ENCODE data around the gene HIF1AN. TPM values are rescaled to one million over a fixed set of nuclear protein-coding genes. Genes with fewer than 3 reads are reported as not detected.
A peak's percentile ranks its signal among the peaks of the same experiment; 100 is the strongest.

HIF1AN gene
- total RNA-seq, 1 experiment from 2014 or later: 49.9 TPM

DNA sequence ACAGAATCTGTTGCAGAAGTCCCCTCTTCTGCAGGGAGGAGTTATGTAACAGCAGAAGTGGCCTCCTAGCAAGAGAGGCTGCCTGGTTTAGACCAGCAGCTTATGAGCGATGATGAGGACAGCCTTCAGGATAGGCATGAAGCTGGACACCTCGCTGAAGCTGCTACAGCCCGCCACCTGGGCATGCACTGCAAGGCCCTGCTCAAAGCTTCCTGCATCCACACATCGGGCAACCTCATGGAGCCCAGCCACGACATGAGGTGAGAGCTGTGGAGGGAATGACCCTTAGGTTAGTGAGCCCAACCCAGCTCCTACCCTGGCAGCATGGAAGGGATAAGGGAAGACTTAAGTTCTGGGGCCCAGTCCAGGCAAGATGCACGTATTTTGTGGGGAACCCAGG lies 48.2 kb upstream of the HIF1AN start:
- ChIA-PET POLR2A (interaction anchor here (0.8 kb wide), 1 partner anchor 27 kb away, joined by 3 read pairs; no protein-coding TSS in a partner anchor), CTCF (interaction anchor here (0.6 to 10.2 kb wide), 6 partner anchors 19 to 154 kb away, joined by 3 to 134 read pairs (median 4); partner anchors contain the start of genes HIF1AN and SEC31B)
- H3K9me3 Mint-ChIP-seq: no peaks in the 10 kb centered on the region
- no peak for DNase-seq (ENCODE audit: low spot score)
- H3K4me1 Mint-ChIP-seq: peaks cover 43% of the 10 kb centered on the region
- ATAC-seq: no peak
- no peak overlapping the region for H3K4me3 Mint-ChIP-seq
- peaks cover 11% of the 10 kb centered on the region for H3K36me3 Mint-ChIP-seq
- peaks cover 100% of the 10 kb centered on the region for H3K27me3 Mint-ChIP-seq (ENCODE audit: low read depth)
- TF ChIP-seq ZNF121 (CRISPR knock-in tag; IDR thresholded peaks at IDR 0.05): peak; percentile 68; the same call in 1 of the 2 replicates
- TF ChIP-seq, protein P1, sequence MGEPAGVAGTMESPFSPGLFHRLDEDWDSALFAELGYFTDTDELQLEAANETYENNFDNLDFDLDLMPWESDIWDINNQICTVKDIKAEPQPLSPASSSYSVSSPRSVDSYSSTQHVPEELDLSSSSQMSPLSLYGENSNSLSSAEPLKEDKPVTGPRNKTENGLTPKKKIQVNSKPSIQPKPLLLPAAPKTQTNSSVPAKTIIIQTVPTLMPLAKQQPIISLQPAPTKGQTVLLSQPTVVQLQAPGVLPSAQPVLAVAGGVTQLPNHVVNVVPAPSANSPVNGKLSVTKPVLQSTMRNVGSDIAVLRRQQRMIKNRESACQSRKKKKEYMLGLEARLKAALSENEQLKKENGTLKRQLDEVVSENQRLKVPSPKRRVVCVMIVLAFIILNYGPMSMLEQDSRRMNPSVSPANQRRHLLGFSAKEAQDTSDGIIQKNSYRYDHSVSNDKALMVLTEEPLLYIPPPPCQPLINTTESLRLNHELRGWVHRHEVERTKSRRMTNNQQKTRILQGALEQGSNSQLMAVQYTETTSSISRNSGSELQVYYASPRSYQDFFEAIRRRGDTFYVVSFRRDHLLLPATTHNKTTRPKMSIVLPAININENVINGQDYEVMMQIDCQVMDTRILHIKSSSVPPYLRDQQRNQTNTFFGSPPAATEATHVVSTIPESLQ (CRISPR knock-in tag; IDR thresholded peaks at IDR 0.05): no peak
- H3K27ac Mint-ChIP-seq: no peak overlapping the region

DNA sequence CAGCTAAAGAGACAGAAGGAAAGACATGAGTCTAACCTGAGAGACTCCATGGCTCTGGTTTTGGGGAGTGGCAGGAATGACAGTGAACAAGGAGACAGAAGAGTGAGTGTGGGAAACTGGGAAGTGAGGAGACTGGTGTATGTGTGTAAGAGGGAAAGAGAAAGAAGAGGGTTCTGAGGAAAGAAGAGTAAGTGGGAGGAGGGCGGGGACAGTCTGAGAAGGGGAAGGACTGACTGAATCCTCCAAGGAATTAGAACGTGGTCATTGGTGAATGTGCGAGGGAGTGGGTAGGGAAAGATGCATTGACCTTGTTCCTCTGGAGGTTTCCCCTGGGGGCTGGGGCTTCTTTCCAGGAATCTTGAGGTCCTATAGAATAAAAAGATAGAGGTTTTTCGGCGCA lies 46.3 kb upstream of the HIF1AN start:
- no peak overlapping the region for H3K27ac Mint-ChIP-seq

DNA sequence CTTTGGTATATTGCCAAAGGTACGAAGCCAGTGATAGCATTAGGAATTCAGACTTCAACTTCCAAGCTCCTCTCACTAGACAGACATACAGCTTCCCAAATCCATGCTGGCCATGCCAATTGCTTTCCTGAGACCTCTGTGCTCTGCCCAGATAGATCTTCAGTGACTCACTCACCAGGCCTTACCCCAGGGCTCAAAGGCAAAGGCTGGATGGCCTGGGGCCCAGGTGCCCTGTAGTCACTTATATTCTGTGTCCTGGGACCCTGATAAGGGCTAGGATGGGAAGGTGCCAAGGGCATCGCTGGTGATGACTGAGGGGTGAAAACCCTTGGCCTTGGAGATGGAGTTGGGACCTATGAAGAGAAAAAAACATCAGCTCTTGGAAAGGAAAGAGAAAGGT lies 45.2 kb upstream of the HIF1AN start:
- Mint-ChIP-seq H3K4me3 (no peak overlapping the region), H3K9me3 (no peaks in the 10 kb centered on the region), H3K27me3 (ENCODE audit: low read depth) (peaks cover 100% of the 10 kb centered on the region), H3K27ac (no peak overlapping the region), H3K4me1 (peaks cover 16% of the 10 kb centered on the region), H3K36me3 (peaks cover 11% of the 10 kb centered on the region)
- ChIA-PET POLR2A (interaction anchor here (0.6 kb wide), 1 partner anchor 144 kb away, joined by 3 read pairs; the partner anchor contains the start of gene SCD), CTCF (interaction anchor here (1.5 kb wide), 1 partner anchor 28 kb away, joined by 5 read pairs; no protein-coding TSS in a partner anchor)
- DNase-seq (ENCODE audit: low spot score): no peak
- no peak for ATAC-seq
- no peak for TF ChIP-seq ZNF138 (CRISPR knock-in tag; conservative IDR thresholded peaks at IDR 0.05)
- no peak for TF ChIP-seq ETV6 (CRISPR knock-in tag; IDR thresholded peaks at IDR 0.05)
- TF ChIP-seq, protein P2, sequence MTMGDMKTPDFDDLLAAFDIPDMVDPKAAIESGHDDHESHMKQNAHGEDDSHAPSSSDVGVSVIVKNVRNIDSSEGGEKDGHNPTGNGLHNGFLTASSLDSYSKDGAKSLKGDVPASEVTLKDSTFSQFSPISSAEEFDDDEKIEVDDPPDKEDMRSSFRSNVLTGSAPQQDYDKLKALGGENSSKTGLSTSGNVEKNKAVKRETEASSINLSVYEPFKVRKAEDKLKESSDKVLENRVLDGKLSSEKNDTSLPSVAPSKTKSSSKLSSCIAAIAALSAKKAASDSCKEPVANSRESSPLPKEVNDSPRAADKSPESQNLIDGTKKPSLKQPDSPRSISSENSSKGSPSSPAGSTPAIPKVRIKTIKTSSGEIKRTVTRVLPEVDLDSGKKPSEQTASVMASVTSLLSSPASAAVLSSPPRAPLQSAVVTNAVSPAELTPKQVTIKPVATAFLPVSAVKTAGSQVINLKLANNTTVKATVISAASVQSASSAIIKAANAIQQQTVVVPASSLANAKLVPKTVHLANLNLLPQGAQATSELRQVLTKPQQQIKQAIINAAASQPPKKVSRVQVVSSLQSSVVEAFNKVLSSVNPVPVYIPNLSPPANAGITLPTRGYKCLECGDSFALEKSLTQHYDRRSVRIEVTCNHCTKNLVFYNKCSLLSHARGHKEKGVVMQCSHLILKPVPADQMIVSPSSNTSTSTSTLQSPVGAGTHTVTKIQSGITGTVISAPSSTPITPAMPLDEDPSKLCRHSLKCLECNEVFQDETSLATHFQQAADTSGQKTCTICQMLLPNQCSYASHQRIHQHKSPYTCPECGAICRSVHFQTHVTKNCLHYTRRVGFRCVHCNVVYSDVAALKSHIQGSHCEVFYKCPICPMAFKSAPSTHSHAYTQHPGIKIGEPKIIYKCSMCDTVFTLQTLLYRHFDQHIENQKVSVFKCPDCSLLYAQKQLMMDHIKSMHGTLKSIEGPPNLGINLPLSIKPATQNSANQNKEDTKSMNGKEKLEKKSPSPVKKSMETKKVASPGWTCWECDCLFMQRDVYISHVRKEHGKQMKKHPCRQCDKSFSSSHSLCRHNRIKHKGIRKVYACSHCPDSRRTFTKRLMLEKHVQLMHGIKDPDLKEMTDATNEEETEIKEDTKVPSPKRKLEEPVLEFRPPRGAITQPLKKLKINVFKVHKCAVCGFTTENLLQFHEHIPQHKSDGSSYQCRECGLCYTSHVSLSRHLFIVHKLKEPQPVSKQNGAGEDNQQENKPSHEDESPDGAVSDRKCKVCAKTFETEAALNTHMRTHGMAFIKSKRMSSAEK (CRISPR knock-in tag; IDR thresholded peaks at IDR 0.05; ENCODE audit: borderline replicate concordance): no peak
- TF ChIP-seq, protein P3, sequence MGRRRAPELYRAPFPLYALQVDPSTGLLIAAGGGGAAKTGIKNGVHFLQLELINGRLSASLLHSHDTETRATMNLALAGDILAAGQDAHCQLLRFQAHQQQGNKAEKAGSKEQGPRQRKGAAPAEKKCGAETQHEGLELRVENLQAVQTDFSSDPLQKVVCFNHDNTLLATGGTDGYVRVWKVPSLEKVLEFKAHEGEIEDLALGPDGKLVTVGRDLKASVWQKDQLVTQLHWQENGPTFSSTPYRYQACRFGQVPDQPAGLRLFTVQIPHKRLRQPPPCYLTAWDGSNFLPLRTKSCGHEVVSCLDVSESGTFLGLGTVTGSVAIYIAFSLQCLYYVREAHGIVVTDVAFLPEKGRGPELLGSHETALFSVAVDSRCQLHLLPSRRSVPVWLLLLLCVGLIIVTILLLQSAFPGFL (CRISPR knock-in tag; IDR thresholded peaks at IDR 0.05; ENCODE audit: borderline replicate concordance): no peak
- TF ChIP-seq JAZF1 (CRISPR knock-in tag; IDR thresholded peaks at IDR 0.05): no peak
- TF ChIP-seq TP53 (CRISPR knock-in tag; IDR thresholded peaks at IDR 0.05): no peak
- no peak for TF ChIP-seq EMX1 (CRISPR knock-in tag; IDR thresholded peaks at IDR 0.05)
- TF ChIP-seq, protein P1 (CRISPR knock-in tag; IDR thresholded peaks at IDR 0.05): no peak
- no peak for TF ChIP-seq ZNF121 (CRISPR knock-in tag; IDR thresholded peaks at IDR 0.05)
- TF ChIP-seq MXD4 (CRISPR knock-in tag; IDR thresholded peaks at IDR 0.05; ENCODE audit: borderline replicate concordance): no peak
- TF ChIP-seq NR3C1 (CRISPR knock-in tag; conservative IDR thresholded peaks at IDR 0.05; ENCODE audit: low read depth): no peak
- no peak for TF ChIP-seq OVOL2 (CRISPR knock-in tag; IDR thresholded peaks at IDR 0.05; ENCODE audit: borderline replicate concordance)

More for the DNA sequence above, 46.3 kb upstream of the HIF1AN start:
- DNase-seq (ENCODE audit: low spot score) (no peak), ATAC-seq (no peak)
- Mint-ChIP-seq H3K9me3 (no peaks in the 10 kb centered on the region), H3K27me3 (ENCODE audit: low read depth) (peaks cover 100% of the 10 kb centered on the region), H3K4me3 (no peak overlapping the region), H3K36me3 (peaks cover 11% of the 10 kb centered on the region), H3K4me1 (peaks cover 27% of the 10 kb centered on the region)
- ChIA-PET CTCF (interaction anchor here (1.5 to 10.2 kb wide), 3 partner anchors 17 to 29 kb away, joined by 5 to 134 read pairs (median 120); partner anchors contain the start of gene SEC31B), POLR2A (no interaction called here)
- no peak for TF ChIP-seq HMGA2 (CRISPR knock-in tag; IDR thresholded peaks at IDR 0.05)
- no peak for TF ChIP-seq ATF1 (CRISPR knock-in tag; IDR thresholded peaks at IDR 0.05)
- TF ChIP-seq RORB (CRISPR knock-in tag; IDR thresholded peaks at IDR 0.05): no peak
- TF ChIP-seq FOXP1 (CRISPR knock-in tag; IDR thresholded peaks at IDR 0.05; ENCODE audit: borderline replicate concordance): no peak
- TF ChIP-seq, protein P4, sequence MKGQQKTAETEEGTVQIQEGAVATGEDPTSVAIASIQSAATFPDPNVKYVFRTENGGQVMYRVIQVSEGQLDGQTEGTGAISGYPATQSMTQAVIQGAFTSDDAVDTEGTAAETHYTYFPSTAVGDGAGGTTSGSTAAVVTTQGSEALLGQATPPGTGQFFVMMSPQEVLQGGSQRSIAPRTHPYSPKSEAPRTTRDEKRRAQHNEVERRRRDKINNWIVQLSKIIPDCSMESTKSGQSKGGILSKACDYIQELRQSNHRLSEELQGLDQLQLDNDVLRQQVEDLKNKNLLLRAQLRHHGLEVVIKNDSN (CRISPR knock-in tag; IDR thresholded peaks at IDR 0.05): no peak
- no peak for TF ChIP-seq CREB1 (CRISPR knock-in tag; IDR thresholded peaks at IDR 0.05)
- TF ChIP-seq, protein P5, sequence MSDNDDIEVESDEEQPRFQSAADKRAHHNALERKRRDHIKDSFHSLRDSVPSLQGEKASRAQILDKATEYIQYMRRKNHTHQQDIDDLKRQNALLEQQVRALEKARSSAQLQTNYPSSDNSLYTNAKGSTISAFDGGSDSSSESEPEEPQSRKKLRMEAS (CRISPR knock-in tag; IDR thresholded peaks at IDR 0.05): no peak
- no peak for TF ChIP-seq IRF2 (CRISPR knock-in tag; IDR thresholded peaks at IDR 0.05; ENCODE audit: borderline replicate concordance, low read depth)
- TF ChIP-seq OVOL2 (CRISPR knock-in tag; IDR thresholded peaks at IDR 0.05; ENCODE audit: borderline replicate concordance): no peak
- TF ChIP-seq, protein P6, sequence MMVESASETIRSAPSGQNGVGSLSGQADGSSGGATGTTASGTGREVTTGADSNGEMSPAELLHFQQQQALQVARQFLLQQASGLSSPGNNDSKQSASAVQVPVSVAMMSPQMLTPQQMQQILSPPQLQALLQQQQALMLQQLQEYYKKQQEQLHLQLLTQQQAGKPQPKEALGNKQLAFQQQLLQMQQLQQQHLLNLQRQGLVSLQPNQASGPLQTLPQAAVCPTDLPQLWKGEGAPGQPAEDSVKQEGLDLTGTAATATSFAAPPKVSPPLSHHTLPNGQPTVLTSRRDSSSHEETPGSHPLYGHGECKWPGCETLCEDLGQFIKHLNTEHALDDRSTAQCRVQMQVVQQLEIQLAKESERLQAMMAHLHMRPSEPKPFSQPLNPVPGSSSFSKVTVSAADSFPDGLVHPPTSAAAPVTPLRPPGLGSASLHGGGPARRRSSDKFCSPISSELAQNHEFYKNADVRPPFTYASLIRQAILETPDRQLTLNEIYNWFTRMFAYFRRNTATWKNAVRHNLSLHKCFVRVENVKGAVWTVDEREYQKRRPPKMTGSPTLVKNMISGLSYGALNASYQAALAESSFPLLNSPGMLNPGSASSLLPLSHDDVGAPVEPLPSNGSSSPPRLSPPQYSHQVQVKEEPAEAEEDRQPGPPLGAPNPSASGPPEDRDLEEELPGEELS (CRISPR knock-in tag; IDR thresholded peaks at IDR 0.05): no peak
- TF ChIP-seq FOXK1 (CRISPR knock-in tag; IDR thresholded peaks at IDR 0.05): no peak
